H1 (cell line): Measurements from ENCODE around the gene HSCB. TPM values are rescaled to one million over a fixed set of nuclear protein-coding genes. Genes with fewer than 3 reads are reported as not detected.

Source experiments
- EP300 ChIP-seq, 2 experiments: IDR thresholded peaks; 1 replicate in 1 of 2; 2 replicates in 1 of 2; pipeline ENCODE4 v1.6.1; 2011 to 2012; ENCODE audit warnings: low read depth in 2 of 2, low read length in 2 of 2, mild to moderate bottlenecking in 2 of 2, borderline replicate concordance in 1 of 2, inconsistent platforms in 1 of 2, moderate library complexity in 1 of 2
- KDM5A ChIP-seq: fragments of 200-600 bp; IDR thresholded peaks from 2 replicates; pipeline ENCODE4 v1.7.1; 2012; ENCODE audit warnings: mild to moderate bottlenecking, low read length, inconsistent platforms, mixed read lengths
- POU5F1 ChIP-seq: IDR thresholded peaks from 2 replicates; pipeline ENCODE4 v1.6.1; 2011; ENCODE audit warnings: low read depth, mild to moderate bottlenecking, low read length, moderate library complexity
- RNF2 ChIP-seq: fragments of 200-900, 300-1000 bp; sonication (generic); IDR thresholded peaks from 2 replicates; pipeline ENCODE4 v1.7.1; 2016; ENCODE audit warnings: borderline replicate concordance, low read depth, mild to moderate bottlenecking, antibody characterized with exemption, low read length; ENCODE audit not compliant: poor library complexity, severe bottlenecking; ENCODE audit errors: missing control alignments
- polyA plus RNA-seq, 7 experiments: library from polyadenylated mRNA; depleted of rRNA in 3 of 7; stranded (reverse) in 5 of 7; unstranded in 2 of 7; fragments of >200 nt in 5 of 7; fragments of 200-250 nt in 2 of 7; gene quantifications; 1 replicate in 5 of 7; 2 replicates in 1 of 7; 4 replicates in 1 of 7; pipeline versions ENCODE4 v1.2.1 to v1.2.3, GENCODE V29; 2011 to 2013; ENCODE audit warnings: missing spikeins in 2 of 7, mixed read lengths in 2 of 7
- total RNA-seq: library from RNA; stranded (reverse); fragmentation: NEBNext Ultra II Directional; extraction: Animal tissue kit (Norgen Biotek cat#: 25700); gene quantifications from 2 replicates; pipeline ENCODE4 v1.2.1, GENCODE V29; 2021

HSCB gene
- total and polyA plus RNA-seq, 2 of the 8 experiments (the other 6 are each of a cell fraction or from before 2014, with no cell fraction given) = 14.7 to 16.6 TPM

GRCh38 chr22:28788601-28789000, 46.8 kb downstream of the HSCB start (continued):
- TF ChIP-seq EP300 (IDR thresholded peaks at IDR 0.05; ENCODE audit: borderline replicate concordance in 1 of 2, low read depth in 2 of 2, low read length in 2 of 2) = no peak
- TF ChIP-seq POU5F1 = no peak
- no peak for TF ChIP-seq KDM5A
- TF ChIP-seq RNF2 = no peak
- TF ChIP-seq, all 59 proteins: peak for 0
